Stimulated activated naive CD8-positive, alpha-beta T cell treated with anti-CD3 and anti-CD28 coated beads, Interleukin-15, Interleukin-2, amounts not matched to agents 100 U/mL and 50 U/mL, for 24 hours (primary cell): ENCODE results near the gene IQSEC1.

Experiments used
- ATAC-seq: fragments of 150-1000 bp; cut with Tn5 transposase; one replicate; pipeline ENCODE4 v1.10.0; 2021
- DNase-seq: peaks from one replicate; pipeline ENCODE4 v3.0.0; 2021

Gene IQSEC1

GRCh38 chr3:13106308-13107001 lies 33.2 kb upstream of the IQSEC1 start:
- ATAC-seq, result no peak
- no peak for DNase-seq

GRCh38 chr3:13105896-13106250 lies 32.6 kb upstream of the IQSEC1 start:
- DNase-seq (no peak), ATAC-seq (no peak)

GRCh38 chr3:13105181-13105895 lies 32.1 kb upstream of the IQSEC1 start:
- no peak for ATAC-seq
- no peak for DNase-seq

- DNase-seq (no peak), ATAC-seq (no peak)
Observed at GRCh38 chr3:13104511-13104910, 31.3 kb upstream of the IQSEC1 start.

GRCh38 chr3:13103416-13104058 lies 30.3 kb upstream of the IQSEC1 start:
- DNase-seq (no peak), ATAC-seq (no peak)

GRCh38 chr3:13102386-13103345 lies 29.4 kb upstream of the IQSEC1 start:
- DNase-seq (no peak), ATAC-seq (no peak)

GRCh38 chr3:13099707-13100106 lies 26.5 kb upstream of the IQSEC1 start:
- no peak for DNase-seq
- ATAC-seq, result no peak

GRCh38 chr3:13098192-13098988 lies 25.2 kb upstream of the IQSEC1 start:
- DNase-seq, result no peak

GRCh38 chr3:13096356-13096755 lies 23.1 kb upstream of the IQSEC1 start:
- DNase-seq (no peak), ATAC-seq (no peak)

More at GRCh38 chr3:13098192-13098988, 25.2 kb upstream of the IQSEC1 start:
- ATAC-seq, result no peak

GRCh38 chr3:13095408-13095937 lies 22.2 kb upstream of the IQSEC1 start:
- ATAC-seq, result no peak

GRCh38 chr3:13093687-13094086 lies 20.5 kb upstream of the IQSEC1 start:
- ATAC-seq, result no peak

More at GRCh38 chr3:13095408-13095937, 22.2 kb upstream of the IQSEC1 start:
- DNase-seq, result no peak

GRCh38 chr3:13092621-13093617 lies 19.7 kb upstream of the IQSEC1 start:
- no peak for DNase-seq

More at GRCh38 chr3:13093687-13094086, 20.5 kb upstream of the IQSEC1 start:
- DNase-seq, result no peak

GRCh38 chr3:13091898-13092611 lies 18.8 kb upstream of the IQSEC1 start:
- DNase-seq, result peak; percentile 83
- ATAC-seq, result peak; percentile 69

More at GRCh38 chr3:13092621-13093617, 19.7 kb upstream of the IQSEC1 start:
- ATAC-seq, result no peak

- DNase-seq (no peak), ATAC-seq (peak; percentile 3)
Observed at GRCh38 chr3:13088028-13089006, 15.1 kb upstream of the IQSEC1 start.

- no peak for ATAC-seq
- DNase-seq, result no peak
Observed at GRCh38 chr3:13087320-13087990, 14.2 kb upstream of the IQSEC1 start.

- DNase-seq, result no peak
- no peak for ATAC-seq
Observed at GRCh38 chr3:13086531-13086981, 13.3 kb upstream of the IQSEC1 start.

- DNase-seq, result no peak
- ATAC-seq, result no peak
Observed at GRCh38 chr3:13085846-13086179, 12.6 kb upstream of the IQSEC1 start.
